Left cardiac atrium (tissue), 4 donors: ENCODE data around the gene NRG3. TPM values are rescaled to one million over a fixed set of nuclear protein-coding genes. Genes with fewer than 3 reads are reported as not detected.

ENCODE experiments used
- ATAC-seq, 2 donors: fragments of 200-7000 bp; cut with Tn5 transposase; one replicate each; pipeline ENCODE4 v1.9.1; 2020; ENCODE audit warnings: mild to moderate bottlenecking in 2 of 2, moderate library complexity in 2 of 2
- DNase-seq: peaks from one replicate; pipeline ENCODE4 v3.0.0-alpha.2; 2020
- intact Hi-C, 2 donors: fragments of 100-400 bp; cut with DNase I; formaldehyde crosslinking; loops; one replicate each; pipeline versions ENCODE4 v1.14.1 to v1.15.1; 2022 to 2023
- long read RNA-seq: library from polyadenylated mRNA; unstranded; transcript quantifications from one replicate; pipeline ENCODE4 v2.0.0, GENCODE V29; 2021
- total RNA-seq, 2 donors: library from RNA; stranded (reverse); fragmentation: NEBNext Ultra II Directional; extraction: Animal tissue kit (Norgen Biotek cat#: 25700); gene quantifications; one replicate each; pipeline ENCODE4 v1.2.1, GENCODE V29; 2021
- donor health status: DM: no; HTN: yes; CAD: no.
- donor health status: DM: no; HTN: yes; CAD: no; lungs with severe emphysema.
- donor health status: DM: yes; HTN: yes; CAD: no.
- donor health status: Dilated cardiomyopathy.

The NRG3 gene
- under 1 TPM; 0.21 to 0.79 TPM for total RNA-seq
- long read RNA-seq: 0 reads

GRCh38 chr10:81874875-81875466, at the start of gene NRG3:
Gene NRG3, plus strand, starts transcription at chr10:81875194.
- DNase-seq (no peak), ATAC-seq (peak in 1 of 2 donors; percentile 35)
- intact Hi-C loops: no loop called here

- DNase-seq (no peak), ATAC-seq (no peak)
- intact Hi-C loops: no loop called here
Measured at GRCh38 chr10:81828251-81828650, 46.7 kb upstream of the NRG3 start.

DNA sequence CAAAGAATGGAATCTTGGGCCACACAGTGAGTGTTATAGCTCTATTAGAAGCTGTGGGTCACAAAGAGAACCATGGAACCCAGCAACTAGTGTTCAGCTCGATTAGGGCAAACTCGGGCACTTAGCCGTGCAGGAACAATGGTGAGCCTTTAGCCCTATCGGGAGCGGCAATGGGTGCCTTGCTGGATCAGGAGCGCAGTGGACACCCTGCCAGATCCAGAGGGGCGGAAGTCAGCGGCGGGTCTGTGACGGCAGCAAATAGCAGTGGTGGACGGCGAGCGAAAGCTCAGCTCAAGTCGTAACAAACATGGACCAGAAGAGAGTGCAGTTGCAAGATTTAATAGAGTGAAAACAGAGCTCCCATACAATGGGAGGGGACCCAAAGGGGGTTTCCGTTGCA, 43.9 kb upstream of the NRG3 start:
- no peak for DNase-seq
- intact Hi-C loops: no loop called here
- ATAC-seq: no peak

DNA sequence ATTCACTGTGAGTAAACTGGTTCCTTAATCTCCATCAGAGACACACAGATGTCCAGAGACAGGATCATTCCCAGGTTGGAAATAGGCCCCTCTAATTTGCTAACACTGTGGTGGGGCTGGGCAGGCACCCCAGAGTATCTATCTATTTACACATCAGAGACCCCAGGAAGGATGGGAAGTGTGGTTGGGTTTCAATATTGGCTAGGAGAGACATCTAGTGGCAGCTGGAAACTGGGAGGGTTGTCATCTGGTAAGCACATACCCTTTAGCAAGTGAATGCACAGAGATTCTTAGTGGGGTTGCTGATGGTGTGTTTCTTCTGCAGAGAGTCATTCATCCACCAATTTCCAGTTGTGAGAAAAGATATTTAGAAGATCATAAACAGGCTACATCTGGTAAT, 36.0 kb upstream of the NRG3 start:
- ATAC-seq (no peak), DNase-seq (no peak)
- intact Hi-C loops: no loop called here

GRCh38 chr10:81843042-81843441, 32.0 kb upstream of the NRG3 start:
- no peak for DNase-seq
- ATAC-seq: no peak
- intact Hi-C loops: no loop called here

DNA sequence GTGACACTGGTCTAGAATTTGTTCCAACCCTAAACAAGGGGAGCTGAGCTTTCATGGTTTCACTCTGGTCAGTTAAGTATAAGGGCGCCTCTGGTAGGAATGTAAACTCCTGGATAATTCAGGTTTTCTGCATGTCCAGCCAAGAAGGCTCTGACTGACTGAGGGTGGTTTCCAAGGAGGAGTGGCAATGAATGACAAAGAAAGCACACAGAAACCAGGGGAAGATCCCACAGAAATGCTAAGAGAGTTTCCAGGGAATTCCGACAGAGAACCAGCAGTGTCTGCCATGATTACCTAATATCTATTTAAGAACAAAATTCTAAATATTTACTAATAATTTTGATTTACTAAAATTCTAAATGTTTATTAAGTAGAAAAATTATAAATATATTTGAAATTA, 27.3 kb upstream of the NRG3 start:
- no peak for DNase-seq
- ATAC-seq: no peak
- intact Hi-C loops: no loop called here

DNA sequence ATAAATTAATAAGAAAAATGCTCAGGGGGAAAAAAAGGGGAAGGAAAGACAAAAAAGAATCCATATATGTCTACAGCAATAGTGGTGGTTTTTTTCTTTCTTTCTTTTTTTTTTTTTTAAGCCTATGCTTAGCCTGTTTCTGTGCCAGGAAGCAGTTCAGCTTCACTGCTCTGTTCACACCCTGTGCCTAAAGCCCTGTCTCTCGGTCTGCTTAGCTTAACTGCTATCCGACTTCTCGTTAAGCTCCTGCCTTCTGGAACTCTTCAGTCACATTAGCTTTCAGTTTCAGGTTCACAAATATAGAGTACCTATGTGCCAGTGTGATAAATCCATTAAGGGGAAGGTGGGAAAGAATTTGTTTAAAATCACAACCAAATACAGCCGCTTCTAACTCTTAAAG, 26.5 kb upstream of the NRG3 start:
- ATAC-seq (no peak), DNase-seq (no peak)
- intact Hi-C loops: no loop called here

- ATAC-seq: no peak
- no peak for DNase-seq
Measured at GRCh38 chr10:81848931-81849330, 26.1 kb upstream of the NRG3 start.

GRCh38 chr10:81862596-81862995, 12.4 kb upstream of the NRG3 start:
- ATAC-seq (no peak), DNase-seq (no peak)
- intact Hi-C loops: no loop called here

More at GRCh38 chr10:81848931-81849330, 26.1 kb upstream of the NRG3 start:
- intact Hi-C loops: no loop called here

- intact Hi-C loops: no loop called here
- no peak for DNase-seq
- peak in 1 of 2 donors; percentile 19 for ATAC-seq
Measured at GRCh38 chr10:81863771-81864170, 11.2 kb upstream of the NRG3 start.

GRCh38 chr10:81865581-81865980, 9.4 kb upstream of the NRG3 start:
- DNase-seq (no peak), ATAC-seq (no peak)
- intact Hi-C loops: no loop called here

DNA sequence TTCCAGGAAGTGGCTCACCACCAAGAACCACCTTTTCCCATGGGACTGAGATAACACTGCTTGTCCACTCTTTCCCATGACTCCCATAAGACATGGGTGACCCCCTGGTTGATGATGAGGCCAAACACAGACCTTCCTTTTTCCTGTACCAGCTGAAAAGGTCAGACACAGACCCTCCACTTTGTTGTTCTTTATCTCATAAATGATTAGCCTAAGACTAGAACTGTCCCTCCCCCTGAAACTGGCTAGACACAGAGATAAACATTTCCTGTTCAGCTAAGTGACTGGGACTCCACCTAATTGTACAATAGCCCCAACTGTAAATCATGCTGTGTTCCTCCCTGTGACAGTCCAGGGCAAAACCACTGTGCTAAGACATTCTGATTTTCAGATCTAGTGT, 8.2 kb upstream of the NRG3 start:
- intact Hi-C loops: no loop called here
- ATAC-seq (peak in 1 of 2 donors; percentile 83), DNase-seq (peak; percentile 29)

- DNase-seq: no peak
- no peak for ATAC-seq
- intact Hi-C loops: no loop called here
Measured at GRCh38 chr10:81870472-81870871, 4.5 kb upstream of the NRG3 start.

DNA sequence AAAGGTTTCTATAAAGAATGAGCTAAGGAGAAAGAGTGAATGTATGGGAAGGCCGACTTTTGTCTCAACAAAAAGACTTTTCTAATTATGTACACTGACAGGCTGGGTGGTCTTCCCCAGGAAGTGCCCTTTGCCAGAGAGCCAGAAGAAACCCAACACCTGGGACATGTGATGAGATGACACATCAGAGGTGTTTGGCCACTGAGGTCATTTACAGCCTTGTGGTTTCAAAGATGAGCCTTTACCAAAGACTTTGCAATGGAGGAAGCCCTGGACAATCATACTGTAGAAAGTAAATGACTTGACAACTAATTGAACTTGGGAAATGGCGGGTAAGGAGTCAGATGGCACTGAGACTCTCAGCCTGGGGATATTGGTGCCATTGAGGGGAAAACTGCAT, 3.4 kb upstream of the NRG3 start:
- ATAC-seq (no peak), DNase-seq (no peak)
- intact Hi-C loops: no loop called here

DNA sequence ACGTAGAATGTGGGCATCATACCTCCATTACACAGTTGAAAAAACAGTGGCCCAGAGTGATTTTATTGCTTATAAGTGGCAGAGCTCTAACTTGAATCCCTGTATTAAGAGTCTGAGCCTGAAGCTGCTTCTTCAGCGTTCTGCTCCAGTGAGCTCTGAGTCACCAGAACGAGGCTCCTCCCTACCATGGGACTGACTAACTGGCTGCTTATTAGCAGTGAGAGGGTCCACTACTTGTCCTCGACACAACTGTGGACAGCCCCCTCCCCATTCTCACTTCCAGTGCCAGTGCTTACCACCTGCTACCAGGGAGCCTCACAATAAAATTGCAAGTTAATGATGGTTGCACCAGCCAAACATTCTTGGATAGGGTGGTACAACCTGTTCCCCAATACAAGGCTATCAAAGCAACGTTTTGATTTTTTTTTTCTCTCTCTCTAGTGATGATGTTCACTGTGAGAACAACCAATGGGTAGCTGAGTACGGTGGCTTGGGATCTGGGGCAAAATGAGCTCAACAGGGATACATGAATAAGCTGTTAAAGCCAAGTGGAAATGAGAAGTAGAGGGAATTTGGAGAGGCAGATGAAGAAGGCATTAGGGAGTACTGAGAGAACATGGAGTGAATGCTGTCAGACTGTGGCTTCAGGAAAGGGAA, 2.7 kb upstream of the NRG3 start:
- DNase-seq (no peak), ATAC-seq (no peak)
- intact Hi-C loops: no loop called here

DNA sequence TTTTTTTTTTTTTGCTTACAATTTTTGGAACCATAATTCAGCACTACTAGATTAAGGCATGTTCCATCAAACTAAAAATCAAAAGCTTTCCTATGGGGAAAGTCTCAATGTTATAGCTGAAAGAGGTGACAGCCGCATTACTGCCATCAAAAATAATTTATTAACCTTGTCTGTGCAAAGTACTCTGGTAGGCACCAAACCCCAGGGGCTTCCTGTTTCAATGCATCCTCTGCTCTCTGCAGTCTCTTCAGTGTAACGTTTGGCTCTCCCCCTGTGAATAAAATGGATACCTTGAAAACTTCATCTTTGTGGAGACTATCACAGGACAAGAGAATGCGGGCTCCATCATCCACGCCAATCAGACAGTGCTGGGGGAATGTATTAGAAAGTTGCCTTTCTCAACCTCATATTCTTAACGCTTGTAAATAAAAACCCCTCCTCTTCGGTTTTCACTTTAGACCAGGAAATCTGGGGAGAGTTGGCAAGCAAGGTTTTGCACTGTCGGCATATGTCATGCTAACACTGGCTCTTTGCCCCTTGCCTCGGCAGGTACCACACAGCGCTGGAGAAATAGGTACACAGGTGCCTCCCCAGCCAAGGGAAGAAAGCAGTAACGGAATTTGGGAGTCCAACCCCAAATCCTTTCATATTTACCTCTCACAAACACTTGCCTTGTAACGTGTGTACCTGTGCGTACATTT, 1.6 kb upstream of the NRG3 start:
- no peak for DNase-seq
- intact Hi-C loops: no loop called here
- ATAC-seq: no peak

DNA sequence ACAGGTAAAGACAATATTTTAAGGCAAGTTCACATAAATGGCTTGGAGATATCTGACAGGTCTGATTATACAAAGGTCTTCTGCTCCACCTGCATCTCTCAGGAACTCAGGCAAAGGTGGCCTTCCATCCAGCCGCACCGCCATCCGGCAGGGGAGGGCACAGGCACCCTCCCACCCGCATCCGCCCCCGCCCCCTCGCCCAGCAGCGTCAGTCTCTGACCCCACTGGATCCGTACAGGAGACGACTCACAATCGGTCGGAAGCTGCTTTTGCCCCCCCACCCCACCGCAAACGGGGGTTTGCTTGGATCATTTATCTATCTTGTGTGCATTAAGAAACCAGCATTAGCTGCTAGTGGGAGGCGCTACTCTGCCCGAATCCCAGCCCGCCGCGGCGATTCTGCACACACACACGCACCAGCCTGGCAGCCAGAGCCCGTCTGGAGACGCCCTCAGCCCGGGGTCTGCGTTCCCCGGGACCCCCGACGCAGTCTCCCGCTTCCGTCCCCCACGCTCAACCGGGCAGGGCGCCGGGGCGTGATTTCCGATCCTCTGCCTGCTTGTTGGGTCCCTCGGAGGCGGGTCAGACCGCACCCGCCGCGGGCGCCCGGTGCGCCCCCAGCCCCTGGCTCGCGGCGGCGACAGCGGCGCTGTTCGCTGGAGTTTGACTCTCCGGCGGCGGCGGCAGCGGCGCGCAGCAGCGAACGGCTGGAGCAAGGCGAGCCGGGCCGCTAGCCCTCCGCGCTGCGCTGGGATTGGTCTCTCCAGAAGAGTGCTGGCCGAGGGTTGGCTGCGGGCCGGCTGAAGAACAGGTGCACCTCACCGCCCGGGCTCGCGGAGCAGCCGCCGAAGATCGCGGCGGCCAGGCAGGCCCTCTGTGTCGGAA, 820 bp upstream of the NRG3 start:
- DNase-seq (peak; percentile 69), ATAC-seq (peak; percentile 79 to 89)
- intact Hi-C loops: no loop called here

DNA sequence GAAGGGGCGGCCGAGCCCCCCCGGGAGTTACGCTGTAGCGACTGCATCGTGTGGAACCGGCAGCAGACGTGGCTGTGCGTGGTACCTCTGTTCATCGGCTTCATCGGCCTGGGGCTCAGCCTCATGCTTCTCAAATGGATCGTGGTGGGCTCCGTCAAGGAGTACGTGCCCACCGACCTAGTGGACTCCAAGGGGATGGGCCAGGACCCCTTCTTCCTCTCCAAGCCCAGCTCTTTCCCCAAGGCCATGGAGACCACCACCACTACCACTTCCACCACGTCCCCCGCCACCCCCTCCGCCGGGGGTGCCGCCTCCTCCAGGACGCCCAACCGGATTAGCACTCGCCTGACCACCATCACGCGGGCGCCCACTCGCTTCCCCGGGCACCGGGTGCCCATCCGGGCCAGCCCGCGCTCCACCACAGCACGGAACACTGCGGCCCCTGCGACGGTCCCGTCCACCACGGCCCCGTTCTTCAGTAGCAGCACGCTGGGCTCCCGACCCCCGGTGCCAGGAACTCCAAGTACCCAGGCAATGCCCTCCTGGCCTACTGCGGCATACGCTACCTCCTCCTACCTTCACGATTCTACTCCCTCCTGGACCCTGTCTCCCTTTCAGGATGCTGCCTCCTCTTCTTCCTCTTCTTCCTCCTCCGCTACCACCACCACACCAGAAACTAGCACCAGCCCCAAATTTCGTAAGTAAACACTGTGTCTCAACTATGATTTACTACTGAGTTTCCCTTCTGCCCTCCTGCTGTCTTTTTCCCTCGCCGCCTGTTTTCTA, 666 bp downstream of the NRG3 start:
- no peak for ATAC-seq

More for the DNA sequence above, 666 bp downstream of the NRG3 start:
- intact Hi-C loops: no loop called here
- no peak for DNase-seq
